Hepatocyte (in vitro differentiated cells): ENCODE results near the gene PTPRN2. TPM values are rescaled to one million over a fixed set of nuclear protein-coding genes. Genes with fewer than 3 reads are reported as not detected.

Source experiments
- DNase-seq: peaks from one replicate; pipeline ENCODE4 v3.0.0-alpha.2; 2016; ENCODE audit warnings: low spot score
- H2AFZ ChIP-seq: fragments of 200-600 bp; sonication (generic); 2 replicates; pipeline ENCODE4 v1.6.0; 2016; ENCODE audit warnings: antibody characterized with exemption, mild to moderate bottlenecking
- H3K27ac ChIP-seq: fragments of 200-600 bp; sonication (generic); 2 replicates; pipeline ENCODE4 v1.5.1; 2016; ENCODE audit warnings: mild to moderate bottlenecking
- H3K27me3 ChIP-seq: fragments of 200-600 bp; sonication (generic); 2 replicates; pipeline ENCODE4 v1.6.1; 2016
- H3K36me3 ChIP-seq: fragments of 200-600 bp; sonication (generic); replicated peaks from 2 replicates; pipeline ENCODE4 v1.5.1; 2016; ENCODE audit warnings: low read depth; ENCODE audit not compliant: insufficient read depth
- H3K4me1 ChIP-seq: fragments of 200-600 bp; sonication (generic); 2 replicates; pipeline ENCODE4 v1.5.1; 2016; ENCODE audit warnings: mild to moderate bottlenecking, moderate library complexity; ENCODE audit not compliant: insufficient read depth
- H3K4me2 ChIP-seq: fragments of 200-600 bp; sonication (generic); 2 replicates; pipeline ENCODE4 v1.6.0; 2016
- H3K4me3 ChIP-seq: fragments of 200-600 bp; sonication (generic); 2 replicates; pipeline ENCODE4 v1.5.1; 2016; ENCODE audit warnings: mild to moderate bottlenecking
- H3K79me2 ChIP-seq: fragments of 200-600 bp; sonication (generic); 2 replicates; pipeline ENCODE4 v1.6.0; 2017; ENCODE audit warnings: mild to moderate bottlenecking
- H3K9me2 ChIP-seq: fragments of 200-600 bp; sonication (generic); replicated peaks from 2 replicates; pipeline ENCODE4 v1.6.0; 2017; ENCODE audit warnings: mild to moderate bottlenecking; ENCODE audit not compliant: insufficient read depth
- H3K9me3 ChIP-seq: fragments of 200-600 bp; sonication (generic); 2 replicates; pipeline ENCODE4 v1.5.1; 2016; ENCODE audit warnings: low read depth, mild to moderate bottlenecking
- H4K20me1 ChIP-seq: fragments of 200-600 bp; sonication (generic); 2 replicates; pipeline ENCODE4 v1.6.0; 2016; ENCODE audit warnings: mild to moderate bottlenecking; ENCODE audit not compliant: insufficient read depth, poor library complexity, severe bottlenecking
- CTCF ChIP-seq: fragments of 200-600 bp; sonication (generic); IDR thresholded peaks from 2 replicates; pipeline ENCODE4 v1.5.1; 2016; ENCODE audit warnings: antibody characterized with exemption, mild to moderate bottlenecking; ENCODE audit not compliant: poor library complexity
- EZH2 ChIP-seq: fragments of 200-600 bp; sonication (generic); IDR thresholded peaks from 2 replicates; pipeline ENCODE4 v1.6.1; 2016; ENCODE audit warnings: antibody characterized with exemption, mild to moderate bottlenecking, borderline replicate concordance
- EZH2phosphoT487 ChIP-seq: fragments of 200-600 bp; sonication (generic); IDR thresholded peaks from one replicate; pipeline ENCODE4 v1.6.1; 2018; ENCODE audit warnings: antibody characterized with exemption, mild to moderate bottlenecking, low read depth, moderate library complexity; ENCODE audit not compliant: unreplicated experiment, severe bottlenecking
- WGBS: methylation state at CpG from one replicate; pipeline ENCODE4 v1.1.6; 2016; ENCODE audit warnings: low lambda C conversion rate; ENCODE audit errors: missing lambda C conversion rate; 5-methylcytosine and 5-hydroxymethylcytosine counted together
- polyA plus RNA-seq: library from polyadenylated mRNA; unstranded; fragments of >200 nt; fragmentation: Nextera tagmentation; extraction: Ambion mirVana; gene quantifications from 2 replicates; pipeline ENCODE4 v1.2.1, GENCODE V29; 2016
- total RNA-seq: library from RNA; depleted of rRNA; stranded (reverse); fragments of >200 nt; gene quantifications from 2 replicates; pipeline ENCODE4 v1.2.3, GENCODE V29; 2014

The PTPRN2 gene
- total and polyA plus RNA-seq, 2 experiments from 2014 or later: 2.1 to 3.3 TPM

- TF ChIP-seq EZH2phosphoT487: no peak
- no peak for TF ChIP-seq EZH2
- TF ChIP-seq CTCF: no peak
- no peak overlapping the region for H2AFZ ChIP-seq
- 43% methylated on average over 13 of the region's 13 CpGs for WGBS
- H3K9me2 ChIP-seq: no peaks in the 10 kb centered on the region
- H3K9me3 ChIP-seq: no peaks in the 10 kb centered on the region
- H3K4me2 ChIP-seq: no peak overlapping the region
- H3K4me3 ChIP-seq: no peak overlapping the region
- H3K79me2 ChIP-seq: no peaks in the 10 kb centered on the region
- H3K27me3 ChIP-seq: peaks cover 14% of the 10 kb centered on the region
- H3K4me1 ChIP-seq: no peaks in the 10 kb centered on the region
- H3K27ac ChIP-seq: no peak overlapping the region
- H4K20me1 ChIP-seq: no peaks in the 10 kb centered on the region
- no peaks in the 10 kb centered on the region for H3K36me3 ChIP-seq
- no peak for DNase-seq
These were observed 856.5 kb downstream of the PTPRN2 start for GRCh38 chr7:157731126-157731525.

- Histone ChIP-seq H3K9me3 (no peaks in the 10 kb centered on the region), H2AFZ (no peak overlapping the region), H3K27me3 (peaks cover 14% of the 10 kb centered on the region), H3K9me2 (no peaks in the 10 kb centered on the region), H3K4me3 (no peak overlapping the region), H3K36me3 (no peaks in the 10 kb centered on the region), H3K4me2 (no peak overlapping the region), H3K27ac (no peak overlapping the region), H4K20me1 (no peaks in the 10 kb centered on the region), H3K4me1 (no peaks in the 10 kb centered on the region), H3K79me2 (no peaks in the 10 kb centered on the region)
- WGBS: 73% methylated on average over 12 of the region's 15 CpGs
- no peak for DNase-seq
- TF ChIP-seq EZH2phosphoT487 (no peak), CTCF (no peak), EZH2 (no peak)
These were observed 857.0 kb downstream of the PTPRN2 start for GRCh38 chr7:157730614-157731013.

GRCh38 chr7:157729566-157729965 lies 858.1 kb downstream of the PTPRN2 start:
- DNase-seq: no peak
- H3K4me1 ChIP-seq: no peaks in the 10 kb centered on the region
- H3K27me3 ChIP-seq: peaks cover 19% of the 10 kb centered on the region
- TF ChIP-seq CTCF: no peak
- TF ChIP-seq EZH2phosphoT487: no peak
- TF ChIP-seq EZH2: no peak
- no peaks in the 10 kb centered on the region for H3K9me3 ChIP-seq
- H3K4me2 ChIP-seq: no peak overlapping the region
- no peak overlapping the region for H3K27ac ChIP-seq
- no peak overlapping the region for H3K4me3 ChIP-seq
- H2AFZ ChIP-seq: no peak overlapping the region
- no peaks in the 10 kb centered on the region for H4K20me1 ChIP-seq
- WGBS: 75% methylated on average over 11 of the region's 11 CpGs
- no peaks in the 10 kb centered on the region for H3K79me2 ChIP-seq
- no peaks in the 10 kb centered on the region for H3K9me2 ChIP-seq
- no peaks in the 10 kb centered on the region for H3K36me3 ChIP-seq
